ENCODE results near the gene PROM1.

The PROM1 gene

DNA sequence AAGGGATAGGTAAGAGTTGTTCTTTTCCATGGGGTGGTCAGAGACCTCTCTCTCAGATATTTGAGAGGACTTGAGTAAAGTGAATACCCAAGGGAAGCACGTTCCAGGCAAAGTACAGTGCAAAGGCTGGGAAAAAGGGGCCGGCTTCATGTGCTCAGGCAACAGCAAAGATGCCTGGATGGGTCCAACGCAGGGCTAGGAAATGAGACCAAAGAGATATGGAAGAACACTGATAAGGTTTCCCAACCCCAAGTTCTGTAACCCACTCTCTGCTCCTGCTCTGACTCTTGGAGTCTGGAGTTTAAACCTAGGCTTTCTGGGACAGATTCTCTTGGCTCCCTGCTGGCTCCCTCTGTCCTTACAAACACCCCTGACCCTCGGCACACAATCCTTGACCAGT is 36.2 kb upstream of the PROM1 start:
- no peak overlapping the region for H3K4me3 ChIP-seq (ENCODE audit: low read length)
- H3K4me1 ChIP-seq (ENCODE audit: control insufficient read depth, insufficient read depth, low read length): no peaks in the 10 kb centered on the region

DNA sequence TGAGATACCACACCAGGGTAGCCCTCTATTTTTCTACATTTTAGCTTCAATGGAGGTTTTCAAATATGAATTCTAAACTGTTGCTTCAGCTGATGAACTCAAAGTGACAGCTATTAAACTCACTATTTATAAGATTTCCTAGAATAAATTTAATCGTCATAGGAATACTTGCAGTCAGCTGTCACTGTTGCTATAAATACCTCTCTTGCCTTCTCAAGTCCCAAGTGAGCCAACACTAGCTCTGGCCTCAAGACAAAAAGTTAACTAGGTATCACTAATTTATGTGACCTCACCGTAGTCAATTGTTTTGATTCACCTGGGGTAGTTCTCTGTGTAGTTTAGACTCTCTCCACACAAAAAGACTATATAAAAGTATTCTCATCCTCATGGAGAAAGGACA is 34.3 kb upstream of the PROM1 start:
- H3K27me3 ChIP-seq (ENCODE audit: control insufficient read depth, insufficient read depth, low read length): no peaks in the 10 kb centered on the region
- no peaks in the 10 kb centered on the region for H3K4me1 ChIP-seq (ENCODE audit: control insufficient read depth, insufficient read depth, low read length)
- no peak overlapping the region for H3K9ac ChIP-seq (ENCODE audit: low read length)
- no peak overlapping the region for H3K27ac ChIP-seq (ENCODE audit: low read depth, low read length)
- no peaks in the 10 kb centered on the region for H3K36me3 ChIP-seq (ENCODE audit: control insufficient read depth, insufficient read depth, low read length)
- H3K4me3 ChIP-seq (ENCODE audit: low read length): no peak overlapping the region

More for the DNA sequence above, 36.2 kb upstream of the PROM1 start:
- no peak overlapping the region for H3K27ac ChIP-seq (ENCODE audit: low read depth, low read length)
- H3K36me3 ChIP-seq (ENCODE audit: control insufficient read depth, insufficient read depth, low read length): no peaks in the 10 kb centered on the region
- H3K9ac ChIP-seq (ENCODE audit: low read length): no peak overlapping the region
- H3K27me3 ChIP-seq (ENCODE audit: control insufficient read depth, insufficient read depth, low read length): no peaks in the 10 kb centered on the region

DNA sequence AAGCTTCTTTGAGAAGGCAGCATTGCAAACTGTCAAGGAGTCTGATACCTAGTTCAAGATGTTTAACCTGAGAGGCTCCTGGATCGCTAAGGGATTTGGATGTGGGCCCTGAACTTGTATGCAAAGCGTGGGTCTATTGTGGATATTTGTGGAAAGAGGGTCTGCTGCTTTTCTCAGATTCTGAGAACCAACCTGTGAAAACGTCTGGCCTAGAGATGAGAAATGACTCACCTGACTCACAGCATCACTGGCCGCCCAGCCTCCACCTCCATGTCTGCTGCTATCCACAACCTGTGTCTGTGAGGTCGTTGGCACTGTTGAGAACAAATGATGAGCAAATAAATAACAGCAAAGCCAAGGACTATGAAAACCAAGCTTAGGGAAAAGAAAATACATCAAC is 33.3 kb upstream of the PROM1 start:
- Histone ChIP-seq H3K4me3 (ENCODE audit: low read length) (no peak overlapping the region), H3K27ac (ENCODE audit: low read depth, low read length) (no peak overlapping the region), H3K36me3 (ENCODE audit: control insufficient read depth, insufficient read depth, low read length) (no peaks in the 10 kb centered on the region), H3K4me1 (ENCODE audit: control insufficient read depth, insufficient read depth, low read length) (no peaks in the 10 kb centered on the region), H3K27me3 (ENCODE audit: control insufficient read depth, insufficient read depth, low read length) (no peaks in the 10 kb centered on the region), H3K9ac (ENCODE audit: low read length) (no peak overlapping the region)

DNA sequence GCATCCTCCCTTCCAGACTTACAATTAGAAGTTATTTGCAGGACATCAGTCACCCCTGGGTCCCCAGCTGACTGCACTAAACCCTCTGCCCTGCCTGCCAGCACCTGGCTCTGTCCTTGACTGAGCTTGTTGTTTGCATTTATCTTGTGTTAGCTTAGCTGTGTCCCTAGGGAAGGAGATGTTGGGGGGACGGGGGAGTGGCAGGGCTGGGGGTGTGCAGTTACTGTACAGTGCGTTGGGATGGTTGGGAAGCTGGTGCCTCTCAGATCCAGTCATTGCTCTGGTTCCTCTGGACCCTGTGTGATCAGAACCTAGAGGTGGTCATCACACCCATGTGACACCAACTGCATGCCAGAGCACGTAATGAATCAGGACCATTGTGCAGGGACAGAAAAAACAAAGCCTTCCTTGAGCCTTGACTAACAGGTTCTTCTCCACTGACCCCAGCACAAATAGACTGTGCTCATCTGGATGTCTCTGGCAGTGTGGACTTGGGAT is 32.7 kb upstream of the PROM1 start:
- Histone ChIP-seq H3K4me3 (ENCODE audit: low read length) (no peak overlapping the region), H3K27ac (ENCODE audit: low read depth, low read length) (no peak overlapping the region)

DNA sequence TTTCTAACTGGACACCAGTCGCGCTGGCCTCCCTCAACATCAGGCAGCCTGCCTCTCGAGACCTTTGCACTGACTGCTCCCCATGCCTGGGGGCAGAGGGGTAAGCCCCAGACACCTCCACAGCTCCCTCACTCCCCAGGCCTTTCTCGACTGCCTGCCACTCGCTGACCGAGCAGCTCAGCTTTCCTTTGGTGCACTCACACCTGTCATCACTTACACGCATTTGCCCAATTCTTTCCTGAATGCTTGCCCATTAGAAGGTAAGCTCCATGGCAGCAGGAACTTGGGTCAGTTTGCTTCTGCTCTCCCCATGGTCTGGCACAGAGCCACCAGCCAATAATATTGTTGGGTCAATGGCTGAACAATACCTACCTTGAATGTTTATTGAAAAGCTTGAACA is 32.2 kb upstream of the PROM1 start:
- H3K36me3 ChIP-seq (ENCODE audit: control insufficient read depth, insufficient read depth, low read length): no peaks in the 10 kb centered on the region
- no peak overlapping the region for H3K4me3 ChIP-seq (ENCODE audit: low read length)
- no peaks in the 10 kb centered on the region for H3K4me1 ChIP-seq (ENCODE audit: control insufficient read depth, insufficient read depth, low read length)
- H3K27ac ChIP-seq (ENCODE audit: low read depth, low read length): no peak overlapping the region
- H3K27me3 ChIP-seq (ENCODE audit: control insufficient read depth, insufficient read depth, low read length): no peaks in the 10 kb centered on the region
- H3K9ac ChIP-seq (ENCODE audit: low read length): no peak overlapping the region

More for the DNA sequence above, 32.7 kb upstream of the PROM1 start:
- Histone ChIP-seq H3K4me1 (ENCODE audit: control insufficient read depth, insufficient read depth, low read length) (no peaks in the 10 kb centered on the region), H3K27me3 (ENCODE audit: control insufficient read depth, insufficient read depth, low read length) (no peaks in the 10 kb centered on the region), H3K36me3 (ENCODE audit: control insufficient read depth, insufficient read depth, low read length) (no peaks in the 10 kb centered on the region), H3K9ac (ENCODE audit: low read length) (no peak overlapping the region)

DNA sequence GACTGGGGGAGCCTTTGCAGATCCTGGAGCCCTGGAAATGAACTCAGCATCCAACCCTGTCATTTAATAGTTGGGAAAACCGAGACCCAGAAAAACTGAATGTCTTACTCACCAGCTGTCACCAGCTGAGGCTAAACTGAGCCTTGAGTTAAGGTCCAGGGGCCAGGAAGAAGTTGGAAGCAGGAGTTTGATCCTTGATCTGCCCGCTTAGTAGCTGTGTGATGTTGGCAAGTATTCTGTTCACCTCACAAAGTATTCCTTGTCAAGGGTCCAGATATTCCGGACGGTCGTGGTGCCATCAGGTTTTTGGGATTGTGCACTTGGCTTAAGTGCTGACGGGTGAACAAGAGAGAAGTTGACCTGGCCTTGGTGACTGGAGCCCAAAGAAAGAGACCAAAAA is 30.7 kb upstream of the PROM1 start:
- H3K27me3 ChIP-seq (ENCODE audit: control insufficient read depth, insufficient read depth, low read length): no peaks in the 10 kb centered on the region
- no peak overlapping the region for H3K9ac ChIP-seq (ENCODE audit: low read length)
- H3K4me3 ChIP-seq (ENCODE audit: low read length): no peak overlapping the region
- no peaks in the 10 kb centered on the region for H3K4me1 ChIP-seq (ENCODE audit: control insufficient read depth, insufficient read depth, low read length)
- no peaks in the 10 kb centered on the region for H3K36me3 ChIP-seq (ENCODE audit: control insufficient read depth, insufficient read depth, low read length)
- no peak overlapping the region for H3K27ac ChIP-seq (ENCODE audit: low read depth, low read length)

DNA sequence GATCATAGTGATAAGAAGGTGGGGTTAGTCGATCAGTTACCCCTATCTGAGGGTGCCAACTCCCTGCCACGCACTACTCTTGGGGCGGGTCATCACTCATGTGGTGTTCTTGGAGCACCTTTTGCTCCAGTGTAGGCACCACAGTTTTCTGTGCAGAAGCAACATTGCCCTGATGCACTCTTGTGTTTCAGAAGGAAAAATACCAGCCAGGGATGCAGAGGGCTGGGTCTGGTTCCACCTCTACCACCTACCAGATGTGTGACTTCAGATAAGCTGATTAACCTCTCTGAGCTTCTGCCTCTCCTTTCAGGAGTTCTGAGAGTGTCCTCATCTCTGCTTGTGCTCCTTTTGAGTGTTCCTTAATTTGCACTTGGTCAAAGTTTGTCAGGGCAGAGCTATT is 29.9 kb upstream of the PROM1 start:
- no peaks in the 10 kb centered on the region for H3K4me1 ChIP-seq (ENCODE audit: control insufficient read depth, insufficient read depth, low read length)
- H3K36me3 ChIP-seq (ENCODE audit: control insufficient read depth, insufficient read depth, low read length): no peaks in the 10 kb centered on the region
- H3K27ac ChIP-seq (ENCODE audit: low read depth, low read length): no peak overlapping the region
- H3K27me3 ChIP-seq (ENCODE audit: control insufficient read depth, insufficient read depth, low read length): no peaks in the 10 kb centered on the region
- no peak overlapping the region for H3K4me3 ChIP-seq (ENCODE audit: low read length)
- H3K9ac ChIP-seq (ENCODE audit: low read length): no peak overlapping the region

DNA sequence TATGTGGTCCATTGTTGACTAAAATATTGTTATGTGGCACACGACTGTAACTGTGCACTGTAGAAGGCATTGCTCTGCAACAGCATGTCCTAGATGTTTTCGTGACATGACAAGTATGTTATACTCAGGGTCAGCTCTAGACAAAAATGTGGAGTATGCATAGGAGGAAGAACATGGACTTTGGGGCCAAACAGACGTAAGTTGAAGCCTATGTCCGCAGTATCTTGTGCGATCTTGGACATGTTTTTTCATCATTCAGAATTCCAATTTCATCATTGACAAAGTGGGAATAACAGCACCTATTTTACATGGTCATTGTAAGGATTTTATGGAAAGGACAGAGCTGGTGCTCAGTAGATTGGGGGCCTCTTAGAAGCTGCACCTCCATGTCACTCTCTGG is 27.7 kb upstream of the PROM1 start:
- H3K27ac ChIP-seq (ENCODE audit: low read depth, low read length): no peak overlapping the region
- no peaks in the 10 kb centered on the region for H3K4me1 ChIP-seq (ENCODE audit: control insufficient read depth, insufficient read depth, low read length)
- no peak overlapping the region for H3K9ac ChIP-seq (ENCODE audit: low read length)
- H3K36me3 ChIP-seq (ENCODE audit: control insufficient read depth, insufficient read depth, low read length): no peaks in the 10 kb centered on the region
- H3K4me3 ChIP-seq (ENCODE audit: low read length): no peak overlapping the region
- no peaks in the 10 kb centered on the region for H3K27me3 ChIP-seq (ENCODE audit: control insufficient read depth, insufficient read depth, low read length)

DNA sequence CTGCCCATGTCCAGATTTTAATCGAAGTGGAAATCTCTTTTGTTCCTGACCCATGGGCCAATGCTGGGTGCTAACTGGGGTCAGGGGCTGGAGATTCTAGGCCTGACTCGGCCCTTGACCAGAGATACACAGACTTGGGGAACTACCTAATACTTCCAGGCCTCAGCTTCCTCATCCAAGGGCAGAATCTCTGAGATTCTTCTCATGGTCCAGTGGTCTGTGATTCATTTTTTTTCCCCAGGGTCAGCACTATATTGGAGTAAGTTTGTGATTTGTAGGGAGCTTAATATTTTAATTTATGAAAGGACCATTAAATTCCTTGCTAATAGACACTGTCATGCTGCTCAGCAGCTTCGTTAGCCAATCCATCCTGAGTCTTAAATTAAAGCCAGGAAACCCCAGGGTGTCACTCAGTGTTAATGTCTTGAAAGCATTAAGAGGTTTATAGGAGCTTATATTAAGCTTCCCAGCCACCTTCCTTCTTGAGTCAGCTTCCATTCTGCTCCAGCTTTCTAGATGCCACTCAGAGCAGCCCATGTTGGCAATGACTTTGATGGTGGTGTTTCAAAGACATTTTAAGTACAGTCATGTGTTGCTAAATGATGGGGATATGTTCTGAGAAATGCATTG is 27.0 kb upstream of the PROM1 start:
- Histone ChIP-seq H3K9ac (ENCODE audit: low read length) (no peak overlapping the region), H3K36me3 (ENCODE audit: control insufficient read depth, insufficient read depth, low read length) (no peaks in the 10 kb centered on the region), H3K27ac (ENCODE audit: low read depth, low read length) (no peak overlapping the region), H3K4me1 (ENCODE audit: control insufficient read depth, insufficient read depth, low read length) (no peaks in the 10 kb centered on the region), H3K27me3 (ENCODE audit: control insufficient read depth, insufficient read depth, low read length) (no peaks in the 10 kb centered on the region), H3K4me3 (ENCODE audit: low read length) (no peak overlapping the region)

DNA sequence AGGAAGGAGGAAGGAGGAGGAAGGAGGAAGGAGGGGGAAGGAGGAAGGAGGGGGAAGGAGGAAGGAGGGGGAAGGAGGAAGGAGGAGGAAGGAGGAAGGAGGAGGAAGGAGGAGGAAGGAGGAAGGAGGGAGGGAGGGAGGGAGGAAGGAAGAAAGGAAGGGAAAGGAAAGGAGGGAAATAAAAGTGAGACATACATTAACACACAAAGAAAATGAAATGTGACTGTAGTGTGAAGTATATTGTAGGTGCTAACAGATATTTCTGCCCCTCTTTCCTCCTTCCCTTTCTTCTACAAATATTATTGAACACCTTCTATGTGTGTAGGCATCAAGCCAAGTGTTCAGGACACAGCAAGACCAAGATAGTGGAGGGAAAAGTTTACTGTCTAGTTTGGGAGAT is 26.4 kb upstream of the PROM1 start:
- no peaks in the 10 kb centered on the region for H3K27me3 ChIP-seq (ENCODE audit: control insufficient read depth, insufficient read depth, low read length)

DNA sequence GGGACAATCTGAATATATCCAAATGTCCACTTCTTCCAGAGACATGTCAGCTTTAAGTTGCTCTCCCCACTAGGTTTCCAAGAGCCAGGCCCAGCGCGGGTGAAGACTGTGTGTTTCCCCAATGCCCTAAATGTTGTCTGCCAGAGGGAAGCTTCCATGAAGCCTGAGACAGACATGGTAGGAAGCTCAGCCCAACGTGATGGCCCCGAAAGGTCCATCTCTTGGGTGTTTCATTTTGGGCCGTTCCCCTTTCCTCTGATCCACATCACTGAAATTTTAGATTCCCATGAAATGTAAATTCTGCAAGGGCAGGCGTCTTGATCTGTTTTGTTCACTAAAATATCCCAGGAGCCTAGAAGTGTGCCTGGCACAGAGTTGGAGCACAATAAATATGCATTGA is 25.4 kb upstream of the PROM1 start:
- Histone ChIP-seq H3K27me3 (ENCODE audit: control insufficient read depth, insufficient read depth, low read length) (no peaks in the 10 kb centered on the region), H3K4me1 (ENCODE audit: control insufficient read depth, insufficient read depth, low read length) (no peaks in the 10 kb centered on the region), H3K9ac (ENCODE audit: low read length) (no peak overlapping the region), H3K36me3 (ENCODE audit: control insufficient read depth, insufficient read depth, low read length) (no peaks in the 10 kb centered on the region), H3K4me3 (ENCODE audit: low read length) (no peak overlapping the region), H3K27ac (ENCODE audit: low read depth, low read length) (no peak overlapping the region)

More for the DNA sequence above, 26.4 kb upstream of the PROM1 start:
- Histone ChIP-seq H3K27ac (ENCODE audit: low read depth, low read length) (no peak overlapping the region), H3K4me3 (ENCODE audit: low read length) (no peak overlapping the region), H3K36me3 (ENCODE audit: control insufficient read depth, insufficient read depth, low read length) (no peaks in the 10 kb centered on the region), H3K4me1 (ENCODE audit: control insufficient read depth, insufficient read depth, low read length) (no peaks in the 10 kb centered on the region), H3K9ac (ENCODE audit: low read length) (no peak overlapping the region)

DNA sequence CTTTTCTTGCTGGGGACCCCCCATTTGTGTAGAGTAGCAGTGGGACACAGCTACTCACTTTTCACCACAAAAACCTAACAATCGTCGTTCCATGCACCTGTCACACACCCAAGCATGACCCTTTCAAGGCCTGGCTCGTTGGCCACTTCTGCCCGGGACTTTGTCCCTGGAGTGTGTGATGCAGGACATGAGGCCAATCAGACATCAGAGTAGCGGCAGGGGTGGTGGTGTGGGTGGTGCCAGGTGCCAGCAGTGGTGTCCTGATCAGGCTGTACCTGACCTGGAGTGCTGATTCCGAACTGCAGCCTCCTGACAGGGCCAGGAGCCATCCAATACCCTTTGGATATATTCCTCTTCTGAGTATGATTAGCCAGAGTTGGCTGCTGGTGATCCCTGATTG is 23.1 kb upstream of the PROM1 start:
- Histone ChIP-seq H3K36me3 (ENCODE audit: control insufficient read depth, insufficient read depth, low read length) (no peaks in the 10 kb centered on the region), H3K9ac (ENCODE audit: low read length) (no peak overlapping the region), H3K4me1 (ENCODE audit: control insufficient read depth, insufficient read depth, low read length) (no peaks in the 10 kb centered on the region), H3K4me3 (ENCODE audit: low read length) (no peak overlapping the region), H3K27ac (ENCODE audit: low read depth, low read length) (no peak overlapping the region), H3K27me3 (ENCODE audit: control insufficient read depth, insufficient read depth, low read length) (no peaks in the 10 kb centered on the region)

DNA sequence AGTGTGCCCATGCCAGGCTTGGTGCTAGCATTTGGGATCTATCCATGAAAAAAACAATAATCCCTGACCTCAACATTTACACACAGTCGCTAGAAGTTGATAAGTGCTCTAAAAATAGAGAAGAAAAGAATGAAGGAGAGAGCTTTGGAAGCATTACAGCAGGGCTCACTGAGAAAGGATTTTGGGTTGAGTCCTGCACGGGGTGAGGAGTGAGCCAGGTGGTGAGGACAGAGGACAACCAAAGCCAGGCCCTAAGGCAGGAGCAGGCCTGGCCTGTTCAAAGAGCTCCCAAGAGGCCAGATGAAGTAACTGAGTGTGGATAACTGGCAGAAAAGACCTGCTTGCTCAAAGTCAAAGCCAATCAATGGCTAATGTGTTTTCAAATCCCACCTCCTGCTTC is 20.7 kb upstream of the PROM1 start:
- H3K9ac ChIP-seq (ENCODE audit: low read length): no peak overlapping the region
- H3K36me3 ChIP-seq (ENCODE audit: control insufficient read depth, insufficient read depth, low read length): no peaks in the 10 kb centered on the region
- H3K27ac ChIP-seq (ENCODE audit: low read depth, low read length): no peak overlapping the region
- no peaks in the 10 kb centered on the region for H3K27me3 ChIP-seq (ENCODE audit: control insufficient read depth, insufficient read depth, low read length)
- H3K4me1 ChIP-seq (ENCODE audit: control insufficient read depth, insufficient read depth, low read length): no peaks in the 10 kb centered on the region
- no peak overlapping the region for H3K4me3 ChIP-seq (ENCODE audit: low read length)
